Measurements from ENCODE around the gene OPCML.

DNA sequence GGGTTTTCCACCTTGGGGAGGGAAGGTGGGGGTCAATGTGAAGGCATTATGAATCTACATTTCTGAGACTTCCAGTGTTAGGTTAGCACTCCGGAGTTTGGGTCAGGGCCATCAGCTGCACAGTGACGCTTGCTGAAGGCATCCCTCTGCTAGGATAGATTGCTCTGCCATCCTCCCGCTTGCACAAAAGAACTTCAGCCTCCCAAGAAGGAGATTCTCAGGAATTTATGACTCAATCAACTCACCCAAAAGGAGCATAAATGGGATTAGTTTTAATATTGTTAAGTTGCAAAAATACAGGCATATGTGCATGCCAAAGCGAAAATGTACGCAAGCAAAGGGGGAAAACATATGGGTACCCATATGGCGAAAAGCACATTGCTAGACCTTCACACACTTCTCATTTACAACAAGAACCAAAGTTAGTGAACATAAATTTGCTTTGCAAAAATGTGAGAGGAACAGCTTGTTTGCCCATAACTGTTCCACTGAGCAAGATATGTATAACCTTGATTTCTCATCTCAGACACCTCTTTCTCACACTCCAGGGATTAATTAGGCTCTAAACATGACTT lies 1013.0 kb downstream of the OPCML start:
- TF ChIP-seq, protein P1, sequence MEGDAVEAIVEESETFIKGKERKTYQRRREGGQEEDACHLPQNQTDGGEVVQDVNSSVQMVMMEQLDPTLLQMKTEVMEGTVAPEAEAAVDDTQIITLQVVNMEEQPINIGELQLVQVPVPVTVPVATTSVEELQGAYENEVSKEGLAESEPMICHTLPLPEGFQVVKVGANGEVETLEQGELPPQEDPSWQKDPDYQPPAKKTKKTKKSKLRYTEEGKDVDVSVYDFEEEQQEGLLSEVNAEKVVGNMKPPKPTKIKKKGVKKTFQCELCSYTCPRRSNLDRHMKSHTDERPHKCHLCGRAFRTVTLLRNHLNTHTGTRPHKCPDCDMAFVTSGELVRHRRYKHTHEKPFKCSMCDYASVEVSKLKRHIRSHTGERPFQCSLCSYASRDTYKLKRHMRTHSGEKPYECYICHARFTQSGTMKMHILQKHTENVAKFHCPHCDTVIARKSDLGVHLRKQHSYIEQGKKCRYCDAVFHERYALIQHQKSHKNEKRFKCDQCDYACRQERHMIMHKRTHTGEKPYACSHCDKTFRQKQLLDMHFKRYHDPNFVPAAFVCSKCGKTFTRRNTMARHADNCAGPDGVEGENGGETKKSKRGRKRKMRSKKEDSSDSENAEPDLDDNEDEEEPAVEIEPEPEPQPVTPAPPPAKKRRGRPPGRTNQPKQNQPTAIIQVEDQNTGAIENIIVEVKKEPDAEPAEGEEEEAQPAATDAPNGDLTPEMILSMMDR (IDR thresholded peaks at IDR 0.05) = no peak
- no peak for TF ChIP-seq POLR2A (IDR thresholded peaks at IDR 0.05)
- TF ChIP-seq POLR2AphosphoS5 (IDR thresholded peaks at IDR 0.05) = no peak
- TF ChIP-seq EP300 (IDR thresholded peaks at IDR 0.05; ENCODE audit: low read depth) = no peak

All from transverse colon (tissue), 4 donors.